Right ventricle myocardium superior (tissue), 1 donor: Measurements from ENCODE around the gene GPR87. TPM values are rescaled to one million over a fixed set of nuclear protein-coding genes. Genes with fewer than 3 reads are reported as not detected.

Experiments used
- ATAC-seq: fragments of 200-7000 bp; cut with Tn5 transposase; one replicate; pipeline ENCODE4 v1.9.1; 2020; ENCODE audit warnings: mild to moderate bottlenecking; ENCODE audit not compliant: poor library complexity
- DNase-seq: peaks from one replicate; pipeline ENCODE4 v3.0.0-alpha.2; 2020
- intact Hi-C: fragments of 100-400 bp; cut with DNase I; formaldehyde crosslinking; loops from one replicate; pipeline ENCODE4 v1.11.2; 2022
- long read RNA-seq: library from polyadenylated mRNA; unstranded; transcript quantifications from one replicate; pipeline ENCODE4 v2.0.0, GENCODE V29; 2021
- total RNA-seq: library from RNA; stranded (reverse); fragmentation: NEBNext Ultra II Directional; extraction: Animal tissue kit (Norgen Biotek cat#: 25700); gene quantifications from one replicate; pipeline ENCODE4 v1.2.1, GENCODE V29; 2021
- donor health status: DM: no; HTN: yes; CAD: no; lungs with severe emphysema.

Gene GPR87
- not detected for total RNA-seq
- long read RNA-seq, result 0 reads

GRCh38 chr3:151316267-151316991 is at the start of gene GPR87:
Gene GPR87, minus strand, starts transcription at chr3:151316820. Its CDS starts 16,720 bp downstream, at chr3:151300100.
- no peak for DNase-seq
- no peak for ATAC-seq
- intact Hi-C loops, result no loop called here

GRCh38 chr3:151362751-151363174 is 46.1 kb upstream of the GPR87 start:
- intact Hi-C loops, result no loop called here
- DNase-seq (no peak), ATAC-seq (no peak)

GRCh38 chr3:151357463-151357850 is 40.8 kb upstream of the GPR87 start:
- intact Hi-C loops, result no loop called here
- no peak for ATAC-seq

GRCh38 chr3:151356794-151357462 is 40.3 kb upstream of the GPR87 start:
- no peak for DNase-seq
- no peak for ATAC-seq
- intact Hi-C loops, result no loop called here

More at GRCh38 chr3:151357463-151357850, 40.8 kb upstream of the GPR87 start:
- no peak for DNase-seq

- intact Hi-C loops, result no loop called here
- no peak for ATAC-seq
- DNase-seq, result no peak
Measured at GRCh38 chr3:151351648-151352047, 35.0 kb upstream of the GPR87 start.

- ATAC-seq (no peak), DNase-seq (no peak)
- intact Hi-C loops, result no loop called here
Measured at GRCh38 chr3:151351219-151351618, 34.6 kb upstream of the GPR87 start.

- intact Hi-C loops, result no loop called here
- DNase-seq (no peak), ATAC-seq (no peak)
Measured at GRCh38 chr3:151350656-151351055, 34.0 kb upstream of the GPR87 start.

GRCh38 chr3:151347432-151347831 is 30.8 kb upstream of the GPR87 start:
- intact Hi-C loops, result no loop called here
- peak; percentile 44 for DNase-seq
- ATAC-seq, result peak; percentile 68

GRCh38 chr3:151346292-151346691 is 29.7 kb upstream of the GPR87 start:
- no peak for DNase-seq
- ATAC-seq, result peak; percentile 48
- intact Hi-C loops, result no loop called here

- intact Hi-C loops, result no loop called here
- ATAC-seq, result peak; percentile 70
- DNase-seq, result no peak
Measured at GRCh38 chr3:151345859-151346258, 29.2 kb upstream of the GPR87 start.

GRCh38 chr3:151331696-151332095 is 15.1 kb upstream of the GPR87 start:
- ATAC-seq (no peak), DNase-seq (no peak)
- intact Hi-C loops, result no loop called here

GRCh38 chr3:151330899-151331298 is 14.3 kb upstream of the GPR87 start:
- intact Hi-C loops, result no loop called here
- ATAC-seq, result peak; percentile 39

GRCh38 chr3:151330379-151330778 is 13.8 kb upstream of the GPR87 start:
- DNase-seq, result no peak
- intact Hi-C loops, result no loop called here
- no peak for ATAC-seq

More at GRCh38 chr3:151330899-151331298, 14.3 kb upstream of the GPR87 start:
- no peak for DNase-seq

GRCh38 chr3:151329363-151329762 is 12.7 kb upstream of the GPR87 start, which contains the start of gene P2RY13:
Gene P2RY13, minus strand, starts transcription at chr3:151329549. Its CDS starts 21 bp downstream, at chr3:151329528.
- intact Hi-C loops, result no loop called here
- ATAC-seq (no peak), DNase-seq (no peak)

- no peak for DNase-seq
- peak; percentile 64 for ATAC-seq
- intact Hi-C loops, result no loop called here
Measured at GRCh38 chr3:151328298-151328995, 11.8 kb upstream of the GPR87 start.

- intact Hi-C loops, result no loop called here
- ATAC-seq (peak; percentile 46), DNase-seq (no peak)
Measured at GRCh38 chr3:151327571-151328198, 11.1 kb upstream of the GPR87 start.

GRCh38 chr3:151322511-151322910 is 5.9 kb upstream of the GPR87 start:
- DNase-seq (no peak), ATAC-seq (peak; percentile 43)
- intact Hi-C loops, result no loop called here

GRCh38 chr3:151321526-151321925 is 4.9 kb upstream of the GPR87 start:
- intact Hi-C loops, result no loop called here
- no peak for ATAC-seq
- DNase-seq, result no peak

- ATAC-seq (no peak), DNase-seq (no peak)
- intact Hi-C loops, result no loop called here
Measured at GRCh38 chr3:151320131-151320530, 3.5 kb upstream of the GPR87 start.
